HG02973 (cell line): ENCODE results near the gene PASK.

Experiments used
- ATAC-seq: cut with Tn5 transposase; IDR thresholded peaks from one replicate; pipeline ENCODE4 v1.9.1; 2021; ENCODE audit warnings: moderate library complexity; ENCODE audit not compliant: unreplicated experiment

The PASK gene

DNA sequence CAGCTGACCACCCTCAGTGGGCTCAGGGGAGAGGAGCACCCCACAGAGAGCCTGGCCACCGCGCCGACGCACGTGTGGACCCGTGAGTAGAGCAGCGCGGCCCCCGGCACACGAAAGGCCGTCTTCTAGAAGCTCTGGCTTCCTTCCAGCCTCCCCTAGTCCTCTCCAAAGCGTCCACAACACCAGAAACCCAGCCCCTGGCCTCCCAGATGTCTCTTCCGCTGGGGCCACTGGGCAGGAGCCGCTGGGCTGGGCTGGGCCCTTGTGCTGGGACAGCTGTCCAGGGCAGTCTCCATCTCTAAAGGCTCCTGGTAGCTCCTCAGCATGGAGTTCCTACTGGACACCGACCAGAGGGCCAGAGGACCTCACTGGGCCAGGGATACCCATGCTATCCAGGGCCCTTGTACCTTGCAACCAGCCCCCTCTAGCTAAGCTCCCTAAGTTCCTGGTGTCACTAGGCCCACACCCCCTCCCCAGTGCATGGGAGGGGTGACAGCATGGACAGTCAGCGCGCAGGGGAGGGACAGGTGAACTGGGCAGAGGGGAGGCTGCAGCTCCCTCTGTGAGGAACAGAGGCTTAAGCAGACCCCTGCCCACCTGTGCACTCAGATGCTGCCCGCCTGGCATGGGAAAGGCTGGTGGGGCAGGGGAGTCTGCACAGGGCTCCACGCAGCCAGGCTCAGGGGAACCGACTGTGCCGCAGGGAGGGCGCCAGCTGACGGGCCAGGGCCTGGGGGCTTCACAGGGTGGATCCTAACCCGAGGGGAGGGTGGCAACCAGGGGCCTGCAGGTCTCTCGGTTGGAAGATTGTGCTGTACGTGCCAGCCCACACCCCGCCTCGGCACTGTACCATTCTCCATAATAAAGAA is 80.1 kb downstream of the PASK start:
- ATAC-seq = no peak

DNA sequence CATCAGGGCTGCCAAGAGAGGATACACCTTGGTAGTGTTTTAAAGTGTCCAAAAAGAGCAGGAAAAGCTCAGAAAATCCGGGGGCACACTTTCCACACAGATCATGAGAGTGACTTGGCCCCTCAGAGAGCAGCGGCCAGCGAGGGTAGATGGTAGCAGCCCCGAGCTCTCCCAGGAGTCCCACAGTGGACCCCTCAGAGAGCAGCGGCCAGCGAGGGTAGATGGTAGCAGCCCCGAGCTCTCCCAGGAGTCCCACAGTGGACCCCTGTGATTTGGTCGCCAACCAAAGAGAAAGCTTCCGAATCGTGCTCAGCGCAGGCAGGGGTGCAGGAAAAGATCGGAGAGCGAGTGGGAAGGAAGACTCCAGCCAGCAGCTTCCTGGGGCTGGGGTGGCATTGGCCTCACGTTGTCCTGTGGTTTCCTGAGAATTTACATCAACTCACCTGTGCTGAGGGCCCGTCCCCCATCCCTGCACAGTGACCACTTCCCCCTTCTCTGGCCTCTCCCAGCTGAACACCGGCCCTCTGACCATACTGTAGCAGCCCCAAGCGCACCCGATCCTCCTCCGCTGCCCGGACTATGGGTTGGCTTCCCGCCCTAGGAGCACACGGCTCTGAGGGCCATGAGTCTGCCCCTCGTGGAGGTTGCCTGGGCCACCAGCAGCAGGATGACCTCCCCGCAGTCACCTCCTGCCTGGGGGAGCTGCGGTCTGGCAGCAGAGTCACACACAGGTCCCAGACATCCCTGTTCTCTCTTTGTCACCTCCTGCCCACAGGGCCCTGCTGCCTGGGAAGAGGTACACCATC is 80.9 kb downstream of the PASK start:
- no peak for ATAC-seq

DNA sequence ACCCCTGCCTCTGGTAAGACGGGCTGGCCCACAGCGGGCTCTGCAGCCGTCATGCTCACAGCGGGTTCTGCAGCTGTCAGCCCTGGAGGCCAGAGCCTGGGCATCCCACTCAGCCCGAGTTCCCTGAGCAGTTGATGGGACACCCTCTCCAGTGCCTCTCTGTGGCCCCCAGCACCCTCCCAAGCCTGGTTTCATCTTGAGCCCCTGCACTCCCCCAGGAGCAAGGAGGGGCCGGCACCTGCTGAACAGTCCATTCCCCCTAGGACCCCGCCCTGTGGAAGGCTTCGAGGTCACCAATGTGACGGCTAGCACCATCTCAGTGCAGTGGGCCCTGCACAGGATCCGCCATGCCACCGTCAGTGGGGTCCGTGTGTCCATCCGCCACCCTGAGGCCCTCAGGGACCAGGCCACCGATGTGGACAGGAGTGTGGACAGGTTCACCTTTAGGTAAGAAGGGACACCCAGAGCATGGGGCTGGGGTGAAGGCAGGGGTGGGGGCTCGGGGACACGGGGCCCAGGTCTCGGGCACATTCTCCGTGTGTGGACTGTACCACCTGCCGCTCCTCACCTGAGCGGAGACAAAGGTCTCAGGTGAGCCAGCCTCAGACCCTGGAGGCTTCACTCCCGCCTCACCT is 81.7 kb downstream of the PASK start:
- no peak for ATAC-seq

DNA sequence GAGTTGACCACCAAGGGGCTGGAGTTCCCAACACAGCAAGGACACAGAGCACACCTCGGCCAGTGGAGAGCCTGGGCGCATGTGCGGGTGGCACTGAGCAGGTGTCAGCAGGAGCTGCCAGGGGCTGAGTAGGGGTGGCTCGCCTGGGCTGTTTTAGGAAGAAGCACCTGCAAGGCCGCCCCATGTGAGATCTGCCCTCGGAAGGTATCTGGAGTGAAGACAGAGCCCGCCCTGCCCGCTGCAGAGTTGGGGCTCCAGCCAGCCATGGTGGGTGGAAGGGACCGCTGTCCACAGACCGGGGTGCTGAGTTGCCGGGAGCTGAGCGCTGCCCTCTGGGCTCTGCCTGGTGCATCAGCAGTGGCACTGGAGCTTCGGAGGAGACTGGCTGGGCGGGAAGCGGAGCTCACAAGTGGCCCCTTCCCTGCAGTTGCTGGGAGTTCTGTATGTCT is 82.4 kb downstream of the PASK start:
- no peak for ATAC-seq

DNA sequence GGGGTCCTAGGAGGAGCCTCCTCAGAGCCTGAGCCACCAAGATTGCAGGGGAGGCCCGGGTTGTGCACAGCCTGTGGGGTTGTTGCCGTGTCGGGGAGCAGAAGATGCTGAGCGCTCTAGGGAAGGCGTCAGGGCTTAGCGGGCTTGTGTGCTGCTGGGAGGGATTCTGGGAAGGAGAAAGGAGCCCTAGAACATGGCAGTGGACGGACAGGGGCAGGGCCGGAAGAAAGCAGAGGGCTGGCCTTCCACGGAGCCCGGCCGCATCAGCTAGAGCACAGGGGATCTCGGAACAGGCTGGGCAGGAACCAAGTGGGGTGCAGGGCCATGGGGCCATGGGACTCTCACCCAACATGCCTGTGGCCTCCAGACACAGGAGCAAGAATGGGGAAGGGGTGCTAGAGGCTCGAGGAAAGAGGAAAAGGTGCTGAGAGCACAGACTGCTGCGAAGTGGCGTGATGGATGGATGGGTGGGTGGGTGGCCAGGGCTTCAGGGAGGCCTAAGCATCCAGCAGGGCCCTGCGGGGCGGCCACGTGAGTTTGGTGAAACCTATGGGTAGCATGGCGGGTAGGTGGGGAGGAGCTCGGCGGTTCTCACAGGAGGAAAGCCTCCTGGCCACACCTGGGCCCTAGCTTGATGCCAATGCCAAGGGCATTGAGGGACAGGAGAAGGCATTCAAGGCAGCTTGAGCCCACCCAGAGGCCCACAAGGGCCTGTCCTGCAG is 82.9 kb downstream of the PASK start:
- ATAC-seq = no peak

DNA sequence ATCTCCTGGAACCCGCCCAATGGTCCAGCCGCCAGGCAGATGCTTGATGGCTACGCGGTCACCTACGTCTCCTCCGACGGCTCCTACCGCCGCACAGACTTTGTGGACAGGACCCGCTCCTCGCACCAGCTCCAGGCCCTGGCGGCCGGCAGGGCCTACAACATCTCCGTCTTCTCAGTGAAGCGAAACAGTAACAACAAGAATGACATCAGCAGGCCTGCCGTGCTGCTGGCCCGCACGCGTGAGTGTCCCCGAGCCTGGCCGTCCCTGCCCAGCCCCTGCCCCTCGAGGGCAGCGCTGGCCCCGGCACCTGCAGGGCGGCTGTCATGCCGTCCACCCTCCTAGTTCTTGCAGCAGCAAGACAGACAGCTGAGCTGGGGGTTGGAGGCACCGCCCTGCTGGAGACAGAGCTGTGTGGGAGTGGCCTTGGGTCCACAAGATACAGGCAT is 83.9 kb downstream of the PASK start:
- no peak for ATAC-seq

DNA sequence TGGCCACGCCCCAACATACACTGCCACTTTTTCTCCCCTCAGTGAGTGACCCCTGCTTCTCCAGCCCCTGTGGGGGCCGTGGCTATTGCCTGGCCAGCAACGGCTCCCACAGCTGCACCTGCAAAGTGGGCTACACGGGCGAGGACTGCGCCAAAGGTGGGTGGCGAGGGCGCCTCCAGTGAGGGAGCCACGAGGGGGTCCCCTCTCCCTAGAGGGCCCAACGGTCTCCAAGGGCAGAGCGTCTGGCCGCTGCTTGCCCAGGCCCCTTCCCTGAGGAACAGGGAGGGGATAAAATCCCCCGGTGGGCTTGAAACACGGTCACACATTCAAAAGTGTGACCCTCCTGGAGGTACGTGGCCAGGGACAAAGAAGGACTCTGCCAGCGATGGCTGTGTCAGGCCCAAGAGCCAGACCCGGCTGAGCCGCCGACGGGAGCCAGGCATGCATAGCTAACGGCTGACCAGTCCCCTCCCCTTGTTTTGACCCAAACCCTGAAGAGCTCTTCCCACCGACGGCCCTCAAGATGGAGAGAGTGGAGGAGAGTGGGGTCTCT is 84.4 kb downstream of the PASK start:
- no peak for ATAC-seq

DNA sequence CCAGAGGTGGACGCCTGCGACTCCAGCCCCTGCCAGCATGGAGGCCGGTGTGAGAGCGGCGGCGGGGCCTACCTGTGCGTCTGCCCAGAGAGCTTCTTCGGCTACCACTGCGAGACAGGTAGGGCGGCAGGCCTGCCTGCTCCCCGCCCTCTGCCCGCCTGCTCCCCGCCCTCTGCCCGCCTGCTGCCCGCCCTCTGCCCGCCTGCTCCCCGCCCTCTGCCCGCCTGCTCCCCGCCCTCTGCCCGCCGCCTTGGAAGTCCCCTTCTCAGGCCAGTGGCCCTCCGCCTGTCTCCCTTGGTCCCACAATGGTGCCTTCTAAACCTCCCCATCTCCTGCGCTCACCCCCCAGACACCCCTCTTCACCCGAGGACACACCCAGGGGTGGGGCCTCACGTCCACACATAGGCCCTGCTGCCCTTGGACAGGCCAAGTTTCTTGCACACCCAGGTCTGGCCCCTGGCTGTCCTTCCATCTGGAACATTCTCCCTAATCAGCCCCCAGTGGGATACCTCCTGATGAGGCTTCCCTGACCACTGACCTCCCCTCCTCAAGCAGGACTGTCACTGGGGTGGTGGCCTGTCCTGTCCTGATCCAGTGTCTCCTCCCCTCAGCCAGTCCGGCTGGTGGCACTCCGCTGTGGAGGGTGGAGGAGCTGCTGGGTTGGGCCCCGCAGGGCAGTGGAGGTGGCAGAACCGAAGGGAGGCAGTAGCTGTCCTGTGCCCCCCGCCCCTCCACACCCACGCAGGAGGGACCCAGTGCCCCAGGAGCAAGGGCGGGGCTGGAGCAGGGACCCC is 85.1 kb downstream of the PASK start:
- ATAC-seq = no peak

DNA sequence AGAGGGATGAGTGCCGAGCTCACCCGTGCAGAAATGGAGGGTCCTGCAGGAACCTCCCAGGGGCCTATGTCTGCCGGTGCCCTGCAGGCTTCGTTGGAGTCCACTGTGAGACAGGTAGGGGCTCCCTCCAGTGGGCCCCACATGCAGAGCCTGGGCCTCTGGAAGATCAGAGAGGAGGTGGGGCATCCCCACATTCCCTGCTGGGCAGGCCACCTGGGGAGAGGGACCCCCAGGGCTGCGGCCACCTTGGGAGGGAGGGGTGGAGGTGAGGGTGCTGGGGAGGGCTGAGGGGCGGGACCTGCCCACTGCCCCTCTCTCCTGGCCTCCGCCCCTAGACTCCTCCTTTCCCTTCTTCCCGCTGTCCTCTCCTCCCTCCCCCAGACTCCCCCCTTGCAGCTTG is 85.7 kb downstream of the PASK start:
- no peak for ATAC-seq

DNA sequence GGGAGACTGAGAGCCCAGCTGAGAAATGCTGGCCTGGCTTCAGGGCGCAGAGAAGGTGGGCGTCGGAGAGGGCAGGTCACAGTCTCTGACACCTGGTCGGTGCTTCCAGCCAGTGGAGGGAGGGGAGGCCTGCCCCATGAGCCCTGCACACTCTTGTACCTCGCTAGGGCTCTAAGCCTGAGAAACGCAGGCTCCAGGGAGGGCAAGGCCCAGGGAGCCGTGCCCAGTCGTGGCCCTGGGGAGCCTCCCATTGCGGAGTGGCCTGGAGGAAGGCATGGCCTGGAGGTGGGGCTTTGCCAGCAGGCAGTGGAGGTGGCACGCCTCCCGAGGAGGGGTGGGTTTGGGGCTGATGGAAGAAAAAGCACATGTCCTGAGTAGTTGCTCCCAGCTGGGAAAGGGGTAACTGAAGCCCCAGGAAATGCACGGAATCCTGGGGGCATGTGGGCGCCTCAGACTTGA is 86.2 kb downstream of the PASK start:
- no peak for ATAC-seq

DNA sequence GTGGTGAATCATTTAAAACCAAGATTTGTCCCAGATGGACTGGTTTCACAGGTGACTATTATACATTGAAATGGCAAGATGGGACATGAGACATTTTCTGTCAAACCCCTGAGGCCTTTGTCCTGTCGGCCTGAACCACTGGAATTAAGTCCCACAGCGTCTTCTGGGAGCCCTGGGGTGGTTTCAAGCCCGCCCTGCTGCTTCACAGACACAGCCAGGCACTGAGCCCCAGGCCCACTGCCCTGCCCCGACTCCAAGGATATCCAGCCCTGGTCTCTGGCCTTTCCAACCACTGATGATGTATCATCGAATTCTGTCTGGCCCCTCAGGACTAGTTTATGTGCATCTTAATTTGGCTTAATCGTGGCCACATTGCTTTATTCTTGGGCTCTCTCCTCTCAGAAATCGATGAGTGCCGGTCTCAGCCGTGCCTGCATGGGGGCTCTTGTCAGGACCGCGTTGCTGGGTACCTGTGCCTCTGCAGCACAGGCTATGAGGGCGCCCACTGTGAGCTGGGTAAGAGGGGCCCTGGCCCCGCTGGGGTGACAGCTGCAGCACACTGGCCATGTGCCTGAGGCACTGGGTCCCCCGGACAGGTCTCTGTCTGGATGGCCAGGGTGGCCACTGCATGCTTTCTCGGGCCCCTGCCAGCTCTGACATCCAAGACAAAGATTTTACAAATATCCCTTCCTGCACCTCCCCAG is 86.7 kb downstream of the PASK start:
- no peak for ATAC-seq

DNA sequence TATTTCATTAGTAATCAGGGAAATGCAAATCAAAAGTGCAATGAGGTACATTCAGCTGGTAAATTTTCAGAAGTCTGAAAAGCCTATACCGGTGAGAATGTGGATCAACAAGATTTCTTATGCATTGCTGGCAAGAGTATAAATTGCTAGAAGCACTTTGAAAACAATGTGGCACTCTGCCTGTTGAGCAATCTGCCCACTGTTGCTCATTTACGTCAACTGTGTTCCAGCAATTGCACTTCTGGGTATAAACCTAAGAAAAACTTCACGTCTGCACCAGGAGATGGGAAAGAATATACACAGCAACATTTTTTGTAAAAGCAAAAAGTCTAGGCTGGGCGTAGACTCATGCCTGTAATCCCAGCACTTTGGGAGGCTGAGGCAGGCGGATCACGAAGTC is 88.0 kb downstream of the PASK start:
- ATAC-seq = no peak
